HG03108 (cell line): ENCODE results near the gene VIM.
"Not testable (repeated sequence)": the region's sequence is repeated elsewhere in the genome, so short reads cannot be mapped to it uniquely, and the experiment has no call there.

Source experiments
- ATAC-seq: cut with Tn5 transposase; IDR thresholded peaks from one replicate; pipeline ENCODE4 v1.9.1; 2021; ENCODE audit warnings: moderate library complexity; ENCODE audit not compliant: unreplicated experiment

The VIM gene

DNA sequence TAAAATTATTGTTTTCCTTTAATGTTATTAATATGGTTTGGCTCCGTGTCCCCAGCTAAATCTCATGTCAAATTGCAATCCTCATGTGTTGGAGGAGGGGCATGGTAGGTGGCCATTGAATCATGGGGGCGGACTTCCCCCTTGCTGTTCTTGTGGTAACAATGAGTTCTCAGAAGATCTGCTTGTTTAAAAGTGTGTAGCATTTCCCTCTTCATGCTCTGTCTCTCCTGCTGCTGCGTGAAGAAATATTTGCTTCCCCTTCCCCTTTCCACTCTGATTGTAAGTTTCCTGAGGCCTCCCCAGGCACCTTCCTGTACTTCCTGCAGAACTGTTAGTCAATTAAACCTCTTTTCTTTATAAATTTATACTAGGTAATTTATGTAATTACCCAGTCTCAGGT, 27.5 kb downstream of the VIM start:
- ATAC-seq, result no peak

- no peak for ATAC-seq
Observed at GRCh38 chr10:17256051-17256450, 28.0 kb downstream of the VIM start.

GRCh38 chr10:17256627-17257026, 28.6 kb downstream of the VIM start:
- no peak for ATAC-seq

DNA sequence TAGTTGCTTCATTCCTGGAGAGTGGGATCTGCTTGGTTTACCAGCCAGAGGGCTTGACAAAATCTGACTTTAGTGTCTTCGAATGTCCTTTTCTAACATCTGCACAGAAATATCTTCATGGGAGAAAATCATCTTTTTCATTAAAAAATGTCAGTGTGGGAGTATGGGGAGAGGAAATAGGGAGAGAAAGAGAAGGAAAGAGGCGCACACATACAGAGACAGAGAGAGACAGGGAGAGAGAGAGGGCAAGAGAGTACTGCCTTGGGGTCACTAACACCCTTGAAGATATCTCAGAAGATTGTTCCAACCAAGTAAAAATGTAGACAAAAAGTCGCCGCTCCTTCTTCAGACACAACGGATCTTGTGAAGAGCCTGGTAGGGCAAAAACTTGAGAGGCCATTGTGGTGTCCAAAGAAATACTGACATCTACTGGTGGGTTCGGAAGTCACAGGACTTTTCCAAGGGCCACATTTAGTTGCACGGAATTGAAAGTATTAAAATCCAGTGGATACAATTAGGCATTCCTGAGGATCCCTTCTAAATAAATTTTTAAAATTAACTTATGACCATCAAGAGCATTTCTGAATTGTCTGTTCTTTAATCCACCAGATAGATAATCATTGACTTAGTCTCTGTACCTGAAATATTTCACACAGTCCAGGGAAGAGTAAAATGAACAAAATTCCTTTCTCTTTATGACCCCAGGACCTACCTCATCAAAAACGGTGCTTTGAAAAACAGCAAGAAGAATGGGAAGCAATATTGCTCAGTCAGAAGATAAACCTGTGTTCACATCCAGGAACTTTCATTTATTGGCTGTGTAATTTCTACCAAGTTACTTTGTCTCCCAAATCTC, 29.7 kb downstream of the VIM start:
- ATAC-seq, result peak; percentile 77

GRCh38 chr10:17262502-17262901, 34.5 kb downstream of the VIM start:
- no peak for ATAC-seq

DNA sequence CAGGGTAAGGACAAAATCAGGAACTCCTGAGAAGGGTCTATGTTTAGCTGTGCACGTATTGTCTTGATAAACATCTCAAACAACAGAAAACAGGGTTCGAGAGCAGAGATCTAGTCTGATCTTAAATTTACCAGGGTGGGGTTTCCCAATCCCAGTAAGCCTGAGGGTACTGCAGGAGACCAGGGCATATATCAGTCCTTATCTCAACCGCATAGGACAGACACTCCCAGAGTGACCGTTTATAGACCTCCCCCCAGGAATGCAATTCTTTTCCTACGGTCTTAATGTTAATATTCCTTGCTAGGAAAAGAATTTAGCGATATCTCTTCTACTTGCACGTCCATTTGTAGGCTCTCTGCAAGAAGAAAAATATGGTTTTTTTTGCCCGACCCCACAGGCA, 35.5 kb downstream of the VIM start:
- ATAC-seq, result no peak

GRCh38 chr10:17265468-17265867, 37.4 kb downstream of the VIM start:
- ATAC-seq, result no peak

- not testable (repeated sequence) for ATAC-seq
Observed at GRCh38 chr10:17266549-17266948, 38.5 kb downstream of the VIM start.

DNA sequence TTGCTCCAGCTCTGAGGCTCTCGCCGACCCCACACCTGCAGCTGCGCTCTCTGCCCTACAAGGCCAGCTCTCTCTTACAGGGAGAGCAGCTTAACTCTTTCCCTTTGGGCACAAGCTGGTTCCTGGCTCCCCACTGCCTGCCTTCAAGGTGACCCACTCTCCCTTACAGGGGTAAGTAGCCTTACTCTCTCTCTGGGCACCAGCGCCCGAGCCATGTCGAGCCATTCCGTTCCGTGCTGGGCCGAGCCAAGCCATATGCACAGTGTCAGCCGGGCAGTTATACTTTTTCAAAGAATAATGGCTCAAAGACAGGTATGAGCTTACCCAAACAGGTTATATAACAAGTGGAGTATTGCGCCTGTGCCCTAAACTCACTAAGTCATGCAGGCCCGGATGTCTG, 44.6 kb downstream of the VIM start:
- ATAC-seq, result no peak

- no peak for ATAC-seq
Observed at GRCh38 chr10:17273403-17273802, 45.4 kb downstream of the VIM start.

DNA sequence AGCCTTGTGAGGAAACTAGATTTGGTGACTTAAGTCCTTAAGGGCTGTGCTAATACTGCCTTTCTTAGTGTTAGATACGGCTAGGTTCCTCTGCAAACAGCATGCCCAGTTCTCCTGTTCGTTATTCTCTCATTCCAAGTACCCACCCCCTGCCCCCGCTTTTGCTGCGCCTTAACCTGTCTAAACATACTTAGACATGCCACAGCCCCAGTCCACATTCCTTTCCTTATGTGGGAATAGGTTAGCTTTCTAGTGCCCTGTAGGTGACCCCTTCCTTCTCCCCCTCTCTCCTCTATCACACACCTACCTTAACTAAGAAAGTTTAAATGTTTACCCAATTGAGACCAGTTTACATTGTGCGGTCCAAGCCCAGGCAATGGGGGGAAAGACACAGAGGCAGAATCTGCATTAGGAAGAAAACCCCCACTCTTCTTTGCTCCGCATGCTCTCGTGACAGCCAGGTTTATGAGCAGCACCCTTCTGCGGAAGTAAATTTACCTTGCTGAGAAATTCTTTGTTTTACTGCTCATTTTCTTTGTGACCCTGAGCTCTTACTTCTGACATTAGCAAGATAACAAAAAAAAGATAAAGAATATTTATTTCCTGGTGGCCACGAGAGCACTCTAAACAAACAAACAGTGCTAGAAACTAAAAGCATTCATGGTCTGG, 48.8 kb downstream of the VIM start:
- no peak for ATAC-seq

- no peak for ATAC-seq
Observed at GRCh38 chr10:17278607-17279240, 50.7 kb downstream of the VIM start.

GRCh38 chr10:17282311-17282710, 54.3 kb downstream of the VIM start:
- no peak for ATAC-seq

GRCh38 chr10:17286562-17287550, 58.8 kb downstream of the VIM start:
- ATAC-seq, result no peak
